NCI-H146 treated with DMSO at 0.1 percent for 48 hours (cell line): ENCODE results near the gene PDCD1.
"Not testable (repeated sequence)": the region's sequence is repeated elsewhere in the genome, so short reads cannot be mapped to it uniquely, and the experiment has no call there.

Experiments
- DNase-seq: peaks from one replicate; lab custom pipeline; 2025; ENCODE audit not compliant: unreplicated experiment; lab: John Stamatoyannopoulos, UW

Gene PDCD1

DNA sequence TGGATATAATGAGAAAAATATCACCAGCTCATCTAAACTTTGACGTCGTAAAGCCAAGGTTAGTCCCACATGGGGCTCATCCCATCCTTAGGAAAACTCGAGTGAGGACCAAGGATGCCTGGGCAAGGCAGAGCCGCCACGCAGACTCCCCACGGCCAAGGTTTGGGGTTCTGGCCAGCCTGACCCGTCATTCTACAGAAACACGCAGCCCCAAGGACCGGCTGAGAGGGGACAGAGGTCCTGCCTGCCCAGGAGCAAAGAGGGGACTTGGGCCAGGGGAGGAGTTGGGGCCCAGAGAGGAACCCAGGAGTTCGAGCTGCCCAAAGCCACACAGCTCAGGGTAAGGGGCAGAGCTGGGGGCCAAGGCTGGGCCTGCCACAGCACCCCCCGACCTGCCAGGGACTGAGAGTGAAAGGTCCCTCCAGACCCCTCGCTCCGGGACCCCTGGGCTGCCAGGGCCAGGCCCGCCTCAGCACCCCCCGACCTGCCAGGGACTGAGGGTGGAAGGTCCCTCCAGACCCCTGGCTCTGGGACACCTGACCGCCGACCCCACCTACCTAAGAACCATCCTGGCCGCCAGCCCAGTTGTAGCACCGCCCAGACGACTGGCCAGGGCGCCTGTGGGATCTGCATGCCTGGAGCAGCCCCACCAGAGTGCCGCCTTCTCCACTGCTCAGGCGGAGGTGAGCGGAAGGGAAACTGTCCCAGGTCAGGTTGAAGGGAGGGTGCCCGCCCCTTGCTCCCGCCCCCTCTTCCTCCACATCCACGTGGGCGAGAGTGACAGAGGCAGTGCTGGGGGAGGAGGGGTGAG, at the start of gene PDCD1:
TSS of gene PDCD1 (minus strand) at position 689 of the 811 bp plus-strand sequence. CDS start at position 633, 56 bp downstream.
- DNase-seq, result no peak

DNA sequence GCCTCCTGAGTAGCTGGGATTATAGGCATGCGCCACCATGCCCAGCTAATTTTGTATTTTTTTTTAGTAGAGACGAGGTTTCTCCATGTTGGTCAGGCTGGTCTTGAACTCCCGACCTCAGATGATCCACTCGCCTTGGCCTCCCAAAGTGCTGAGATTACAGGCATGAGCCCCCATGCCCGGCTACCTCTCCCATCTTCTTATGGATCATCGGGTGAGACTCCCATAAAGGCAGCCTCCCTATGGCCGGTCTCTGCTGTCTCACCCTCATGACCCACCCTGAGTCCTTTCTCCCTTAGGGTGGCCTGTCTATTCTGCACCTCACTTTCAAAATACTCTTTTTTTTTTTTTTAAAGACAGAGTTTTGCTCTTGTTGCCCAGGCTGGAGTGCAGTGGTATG, 49.1 kb upstream of the PDCD1 start:
- DNase-seq, result not testable (repeated sequence)

GRCh38 chr2:241906826-241907570, 48.3 kb upstream of the PDCD1 start:
- DNase-seq, result peak; percentile 35

DNA sequence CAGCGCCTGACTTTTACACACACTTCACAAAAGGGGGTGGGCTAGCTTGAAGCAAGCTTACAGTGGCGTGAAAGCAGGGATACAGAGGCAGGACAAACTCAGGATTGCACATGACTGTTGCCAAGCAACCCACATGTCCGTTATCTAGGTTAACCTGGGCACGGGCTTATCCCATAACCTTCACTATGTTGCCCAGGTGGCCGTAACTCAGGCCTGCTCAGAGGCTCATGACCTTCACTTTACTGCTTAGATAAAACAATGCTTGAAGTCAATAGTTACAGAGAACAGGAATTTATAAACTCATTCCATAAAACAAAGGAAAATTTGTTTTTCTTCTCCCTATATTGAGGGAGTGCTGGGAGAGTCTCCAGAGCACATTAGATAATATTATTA, 47.7 kb upstream of the PDCD1 start:
- not testable (repeated sequence) for DNase-seq

- no peak for DNase-seq
These were observed 47.2 kb upstream of the PDCD1 start for GRCh38 chr2:241905716-241906377.

DNA sequence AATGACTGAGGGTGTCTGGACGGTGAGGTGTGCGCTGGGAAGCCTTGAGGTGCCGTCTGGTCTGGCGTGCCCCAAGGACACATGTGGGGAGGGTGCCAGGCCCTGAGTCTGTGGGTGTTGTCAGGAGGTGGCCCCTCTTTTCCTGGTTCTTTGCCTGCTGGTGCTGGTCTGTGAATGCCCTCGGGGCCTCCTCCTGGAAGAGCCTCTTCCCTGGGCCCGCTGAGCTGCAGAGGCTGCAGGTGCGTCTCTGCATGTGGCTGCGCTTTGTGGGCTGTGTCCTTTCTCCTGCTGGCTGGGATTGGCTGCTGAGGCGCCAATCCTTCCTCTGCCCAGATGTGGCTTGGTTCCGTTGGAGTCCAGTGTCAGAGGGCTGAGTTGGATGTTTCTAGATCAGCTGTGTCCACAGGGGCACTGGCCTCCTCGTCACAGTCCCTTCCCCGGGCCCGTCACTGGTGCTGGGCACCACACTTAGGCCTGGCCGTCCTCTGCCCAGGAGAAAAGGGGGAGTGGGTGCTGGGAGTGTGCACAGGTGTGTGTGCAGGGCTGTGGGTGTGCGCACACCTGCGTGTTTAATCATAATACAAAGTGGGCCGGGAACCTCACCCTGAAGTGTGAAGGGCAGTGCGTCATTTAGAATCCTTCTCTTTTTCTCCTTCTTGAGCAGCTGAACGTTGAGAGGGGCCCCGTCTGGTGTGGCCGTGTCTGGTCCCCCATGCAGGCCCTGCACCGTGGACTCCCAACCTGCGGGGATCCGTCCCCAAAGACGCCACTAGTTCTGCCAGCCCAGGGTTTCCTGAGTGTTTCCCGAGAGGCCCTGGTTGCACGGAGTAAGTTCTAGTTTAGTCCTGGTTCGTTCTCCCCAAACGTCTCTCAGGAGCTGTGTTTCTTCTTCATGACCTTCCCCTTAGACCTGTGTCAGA, 46.4 kb upstream of the PDCD1 start:
- peak; percentile 13 for DNase-seq

DNA sequence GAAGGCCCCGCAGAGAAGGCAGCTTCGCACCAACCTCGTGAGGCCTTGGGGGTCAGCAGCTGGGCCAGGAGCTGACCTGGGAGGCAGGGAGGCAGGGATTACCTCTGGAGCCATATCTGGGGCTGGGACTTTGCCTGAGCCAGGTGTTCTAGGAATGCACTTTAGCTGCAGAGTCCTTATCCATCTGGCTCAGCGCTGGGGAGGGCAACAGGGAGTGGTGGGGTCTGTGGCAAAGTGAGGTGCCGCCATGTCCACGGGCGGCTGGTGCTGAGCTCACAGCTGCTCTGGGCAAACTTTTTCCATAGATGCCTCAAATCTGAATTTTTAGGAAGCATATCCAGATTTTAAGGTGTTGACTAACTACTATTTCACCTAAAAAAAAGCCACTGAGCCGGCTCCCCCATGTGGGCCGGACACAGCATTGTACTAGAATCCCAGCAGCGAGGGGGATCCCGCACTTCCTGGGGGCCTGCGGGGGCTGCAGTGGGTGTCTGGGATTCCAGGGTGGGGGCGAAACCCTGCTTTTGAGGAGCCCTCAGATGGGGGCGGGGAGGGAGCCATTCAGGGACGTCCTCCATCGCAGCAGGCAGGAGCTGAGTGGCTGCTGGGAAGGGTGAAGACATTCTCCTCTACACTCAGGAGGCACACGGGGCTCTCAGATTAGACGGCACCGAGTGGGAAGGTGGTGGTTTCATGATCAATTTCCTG, 45.5 kb upstream of the PDCD1 start:
- DNase-seq, result no peak

DNA sequence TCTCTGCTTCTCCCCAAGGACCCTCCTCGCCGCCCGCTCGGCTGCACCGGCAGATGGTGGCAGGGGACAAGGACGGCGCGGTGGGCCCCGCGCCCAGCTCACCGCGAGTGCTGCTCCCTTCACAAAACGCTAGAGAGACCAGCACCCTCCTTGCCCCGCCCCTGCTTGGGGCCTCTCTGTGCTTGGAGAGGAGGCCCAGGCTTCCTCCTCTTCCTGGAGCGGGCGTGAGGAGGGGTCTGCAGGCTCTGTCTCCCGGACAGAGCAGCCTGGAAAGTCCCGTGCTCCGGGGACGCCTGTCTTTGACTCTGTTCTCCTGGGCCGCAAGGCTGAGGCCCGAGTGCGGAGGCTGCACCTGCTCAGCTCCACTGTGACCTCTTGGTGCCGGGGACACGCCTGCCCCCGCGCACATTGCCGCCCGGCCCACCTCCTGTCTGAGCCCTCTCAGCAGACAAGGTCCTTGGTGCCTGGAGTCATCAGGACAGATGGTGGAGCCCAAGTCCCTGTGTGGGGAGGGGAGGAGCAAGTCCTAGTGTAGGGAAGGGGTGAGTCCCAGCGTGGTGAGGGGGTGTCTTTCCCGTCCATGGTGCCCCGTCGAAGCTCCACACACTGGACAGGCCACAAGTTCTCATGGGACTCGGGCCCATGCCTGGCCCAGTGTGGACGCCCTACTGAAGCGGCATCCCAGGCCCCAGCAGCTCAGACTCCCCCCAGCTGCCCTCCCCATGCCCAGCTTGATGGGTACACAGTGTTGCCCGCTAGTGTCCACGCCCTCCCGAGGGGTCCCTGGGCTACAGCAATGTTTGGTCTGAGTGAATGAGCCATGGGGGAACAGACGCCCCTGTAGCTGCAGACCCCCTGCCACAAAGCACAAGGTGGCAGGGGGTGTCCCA, 44.7 kb upstream of the PDCD1 start:
- no peak for DNase-seq

DNA sequence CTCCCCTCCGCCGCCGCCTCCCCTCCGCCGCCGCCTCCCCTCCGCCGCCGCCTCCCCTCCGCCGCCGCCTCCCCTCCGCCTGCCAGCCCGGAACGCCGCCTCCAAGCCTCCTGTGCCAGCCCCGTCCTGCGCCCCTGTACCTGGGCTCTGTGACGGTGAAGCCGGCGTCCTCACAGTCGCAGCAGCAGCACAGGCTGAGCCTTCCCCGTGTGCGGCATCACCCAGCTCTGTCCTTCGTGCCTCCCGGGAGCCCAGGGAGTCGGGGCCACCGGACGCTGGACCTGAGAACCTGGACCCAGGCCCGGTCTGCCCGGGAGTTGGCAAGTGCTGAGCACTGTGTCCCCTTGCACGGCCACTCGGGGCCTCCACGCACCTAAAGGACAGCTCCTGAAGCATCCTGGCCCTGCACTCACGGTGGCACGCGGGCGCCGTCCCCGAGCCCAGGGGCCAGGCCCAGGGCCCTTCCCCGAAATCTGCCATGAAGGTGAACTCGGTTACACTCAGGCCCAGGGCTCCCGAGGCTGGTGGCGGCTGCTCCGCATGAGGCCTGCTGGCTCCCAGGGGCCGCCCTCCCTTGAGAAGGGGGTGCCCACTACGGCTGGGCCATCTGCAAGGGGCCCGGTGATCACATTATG, 43.8 kb upstream of the PDCD1 start:
- no peak for DNase-seq

DNA sequence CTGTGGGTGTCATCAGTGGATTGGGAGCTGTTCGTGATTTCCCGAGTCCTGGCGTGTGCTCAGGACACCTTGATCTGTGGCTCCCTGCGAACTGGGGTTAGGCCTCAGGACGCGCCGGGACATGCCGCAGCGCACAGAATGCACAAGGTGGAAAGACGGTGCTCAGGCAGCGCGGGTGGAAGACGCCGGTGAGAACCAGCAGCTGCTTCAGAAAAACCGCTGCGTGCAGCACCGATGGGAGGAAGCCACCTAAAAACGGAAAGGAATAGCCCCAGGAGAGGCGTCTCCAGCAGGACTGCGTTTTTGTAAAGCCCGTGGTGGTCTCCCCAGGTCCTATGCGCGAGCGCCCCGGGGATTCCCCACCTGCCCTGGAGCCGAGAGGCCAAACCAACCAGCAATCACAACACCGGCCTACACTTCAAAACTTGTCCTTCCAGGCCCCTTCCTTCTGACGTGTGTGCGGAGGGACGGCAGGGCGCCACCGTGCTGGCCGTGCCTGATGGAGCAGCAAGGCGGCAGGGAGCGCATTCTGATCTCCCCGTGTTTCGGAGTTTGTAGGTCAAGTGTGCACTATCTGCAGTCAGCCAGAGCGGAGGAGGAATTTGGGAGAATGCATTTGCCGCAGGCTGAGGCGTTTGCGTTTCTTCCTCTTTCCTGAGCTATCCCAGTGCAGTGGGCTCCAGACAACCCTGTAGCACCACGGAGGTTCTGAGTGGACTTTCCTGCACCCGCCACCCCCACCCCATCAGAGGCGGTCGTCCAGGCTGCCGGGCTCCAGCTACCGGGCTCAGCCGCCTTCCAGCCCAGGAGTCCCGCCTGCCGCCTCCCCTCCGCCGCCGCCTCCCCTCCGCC, 43.0 kb upstream of the PDCD1 start:
- no peak for DNase-seq

- no peak for DNase-seq
These were observed 42.3 kb upstream of the PDCD1 start for GRCh38 chr2:241901018-241901380.

- no peak for DNase-seq
These were observed 41.7 kb upstream of the PDCD1 start for GRCh38 chr2:241900251-241901017.

GRCh38 chr2:241898463-241899270, 40.0 kb upstream of the PDCD1 start:
- DNase-seq, result no peak

GRCh38 chr2:241897231-241897916, 38.7 kb upstream of the PDCD1 start:
- no peak for DNase-seq

DNA sequence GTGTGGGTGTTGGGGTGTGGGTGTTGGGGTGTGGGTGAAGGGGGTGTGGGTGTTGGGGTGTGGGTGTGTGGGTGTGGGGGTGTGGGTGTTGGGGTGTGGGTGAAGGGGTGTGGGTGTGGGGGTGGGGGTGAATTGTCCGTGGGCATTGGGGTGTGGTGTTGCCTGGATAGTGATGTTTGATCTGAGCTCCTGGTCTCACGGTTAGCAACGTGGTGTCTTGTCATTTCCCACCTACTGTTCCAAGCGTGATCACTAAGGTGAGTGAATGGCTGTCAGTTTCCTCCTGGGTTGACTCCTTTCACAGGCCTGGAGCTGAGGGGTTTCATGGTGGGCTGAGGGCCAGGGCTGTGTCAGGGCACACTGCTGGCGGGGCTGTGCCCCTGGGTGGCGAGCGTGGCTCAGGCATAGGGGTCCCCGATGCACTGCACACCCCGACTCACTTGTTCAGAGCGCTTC, 38.1 kb upstream of the PDCD1 start:
- DNase-seq, result no peak
